Stomach (tissue), 9 donors: ENCODE measurements around the gene PRM2. TPM values are rescaled to one million over a fixed set of nuclear protein-coding genes. Genes with fewer than 3 reads are reported as not detected.

Experiments
- DNase-seq, 2 donors: peaks; one replicate each; pipeline versions ENCODE4 v3.0.0 to v3.0.0-alpha.2; 2013 to 2019
- H3K27ac ChIP-seq, 5 donors: fragments of 200-600 bp in 4 of 5; sonication (generic) in 4 of 5; one replicate each; pipeline ENCODE4 v1.5.1; 2013 to 2019; ENCODE audit warnings: mild to moderate bottlenecking in 1 of 5, moderate library complexity in 1 of 5
- H3K27me3 ChIP-seq, 3 donors: fragments of 200-600 bp; sonication (generic); one replicate each; pipeline ENCODE4 v1.5.1; 2017 to 2019; ENCODE audit warnings: mixed run types in 1 of 3
- H3K36me3 ChIP-seq, 4 donors: fragments of 200-600 bp; sonication (generic); 1 replicate in 3 of 4; 2 replicates in 1 of 4; pipeline ENCODE4 v1.5.1; 2016 to 2019
- H3K4me1 ChIP-seq, 4 donors: fragments of 200-600 bp; sonication (generic); one replicate each; pipeline ENCODE4 v1.5.1; 2016 to 2019
- H3K4me3 ChIP-seq, 4 donors: fragments of 200-600 bp; sonication (generic) in 3 of 4; one replicate each; pipeline ENCODE4 v1.5.1; 2016 to 2019; ENCODE audit warnings: mild to moderate bottlenecking in 1 of 4
- H3K9me3 ChIP-seq, 4 donors: fragments of 200-600 bp; sonication (generic); one replicate each; pipeline ENCODE4 v1.5.1; 2016 to 2019
- EP300 ChIP-seq: sonication (generic); formaldehyde crosslinking; IDR thresholded peaks from one replicate; pipeline ENCODE4 v1.6.1; 2017; ENCODE audit warnings: antibody characterized with exemption
- POLR2A ChIP-seq, 4 donors: fragments of 450-650 bp; IDR thresholded peaks; one replicate each; pipeline ENCODE4 v1.6.1; 2016; ENCODE audit warnings: antibody characterized with exemption in 4 of 4, control low read depth in 2 of 4, mild to moderate bottlenecking in 1 of 4, moderate library complexity in 1 of 4
- POLR2AphosphoS5 ChIP-seq, 3 donors: sonication (generic); formaldehyde crosslinking; IDR thresholded peaks; one replicate each; pipeline ENCODE4 v1.6.1; 2016; ENCODE audit warnings: antibody characterized with exemption in 3 of 3
- WGBS, 5 donors: extraction: QIAGEN DNeasy Blood & Tissue Kit in 3 of 5; methylation state at CpG; one replicate each; pipeline versions ENCODE4 v1.1.5 to v1.1.7; 2013 to 2018; 5-methylcytosine and 5-hydroxymethylcytosine counted together
- intact Hi-C: fragments of 100-400 bp; cut with DNase I; formaldehyde crosslinking; loops from one replicate; pipeline ENCODE4 v1.15.1; 2023; ENCODE audit warnings: low total_unique reads
- polyA plus RNA-seq, 3 donors: library from polyadenylated mRNA; stranded (reverse); fragments of 200-250 nt; gene quantifications; one replicate each; pipeline ENCODE4 v1.2.3, GENCODE V29; 2013
- total RNA-seq, 5 donors: library from RNA; depleted of rRNA; stranded (reverse); fragments of >200 nt; gene quantifications; one replicate each; pipeline versions ENCODE4 v1.1.0 to v1.2.3, GENCODE V29; 2014 to 2016
- TF ChIP-seq, protein P1 (sequence below), 7 experiments: fragments of 450-650 bp in 4 of 7; fragments of 200-600 bp in 3 of 7; sonication (generic) in 3 of 7; IDR thresholded peaks; one replicate each; pipeline ENCODE4 v1.5.1; 2016 to 2019; ENCODE audit warnings: antibody characterized with exemption in 7 of 7, control low read depth in 2 of 7, mild to moderate bottlenecking in 1 of 7
- donor health status: healthy with polysubstance abuse.
- donor health status: Bipolar disorder and iron deficiency.
- donor health status: healthy.

Gene PRM2
- total and polyA plus RNA-seq, 8 donors, result not detected

- H3K4me1 ChIP-seq, result peaks cover 31 to 57% (median 46%) of the 10 kb centered on the region in 4 donors
- TF ChIP-seq, protein P1, sequence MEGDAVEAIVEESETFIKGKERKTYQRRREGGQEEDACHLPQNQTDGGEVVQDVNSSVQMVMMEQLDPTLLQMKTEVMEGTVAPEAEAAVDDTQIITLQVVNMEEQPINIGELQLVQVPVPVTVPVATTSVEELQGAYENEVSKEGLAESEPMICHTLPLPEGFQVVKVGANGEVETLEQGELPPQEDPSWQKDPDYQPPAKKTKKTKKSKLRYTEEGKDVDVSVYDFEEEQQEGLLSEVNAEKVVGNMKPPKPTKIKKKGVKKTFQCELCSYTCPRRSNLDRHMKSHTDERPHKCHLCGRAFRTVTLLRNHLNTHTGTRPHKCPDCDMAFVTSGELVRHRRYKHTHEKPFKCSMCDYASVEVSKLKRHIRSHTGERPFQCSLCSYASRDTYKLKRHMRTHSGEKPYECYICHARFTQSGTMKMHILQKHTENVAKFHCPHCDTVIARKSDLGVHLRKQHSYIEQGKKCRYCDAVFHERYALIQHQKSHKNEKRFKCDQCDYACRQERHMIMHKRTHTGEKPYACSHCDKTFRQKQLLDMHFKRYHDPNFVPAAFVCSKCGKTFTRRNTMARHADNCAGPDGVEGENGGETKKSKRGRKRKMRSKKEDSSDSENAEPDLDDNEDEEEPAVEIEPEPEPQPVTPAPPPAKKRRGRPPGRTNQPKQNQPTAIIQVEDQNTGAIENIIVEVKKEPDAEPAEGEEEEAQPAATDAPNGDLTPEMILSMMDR (IDR thresholded peaks at IDR 0.05), result peak in 5 of 7 experiments; percentile 56 to 79 (median 67)
- no peak for TF ChIP-seq EP300
- peak overlapping the region; percentile 92 to 99 (median 98) for H3K27ac ChIP-seq
- intact Hi-C loops, result loop anchor here (5.0 to 10.0 kb wide), 2 partner anchors 133 to 285 kb away; no protein-coding TSS in a partner anchor
- peak; percentile 74 to 93 for DNase-seq
- H3K36me3 ChIP-seq, result peaks cover 0 to 19% (median 0%) of the 10 kb centered on the region in 4 donors
- no peaks in the 10 kb centered on the region for H3K9me3 ChIP-seq
- WGBS, 5 donors, result 18 to 35% (median 26%) methylated on average over 16 to 21 of the region's 21 CpGs
- H3K27me3 ChIP-seq, result no peaks in the 10 kb centered on the region
- H3K4me3 ChIP-seq, result peak overlapping the region; percentile 61 to 89 (median 75)
Measured at GRCh38 chr16:11257131-11257938, 18.9 kb downstream of the PRM2 start.

DNA sequence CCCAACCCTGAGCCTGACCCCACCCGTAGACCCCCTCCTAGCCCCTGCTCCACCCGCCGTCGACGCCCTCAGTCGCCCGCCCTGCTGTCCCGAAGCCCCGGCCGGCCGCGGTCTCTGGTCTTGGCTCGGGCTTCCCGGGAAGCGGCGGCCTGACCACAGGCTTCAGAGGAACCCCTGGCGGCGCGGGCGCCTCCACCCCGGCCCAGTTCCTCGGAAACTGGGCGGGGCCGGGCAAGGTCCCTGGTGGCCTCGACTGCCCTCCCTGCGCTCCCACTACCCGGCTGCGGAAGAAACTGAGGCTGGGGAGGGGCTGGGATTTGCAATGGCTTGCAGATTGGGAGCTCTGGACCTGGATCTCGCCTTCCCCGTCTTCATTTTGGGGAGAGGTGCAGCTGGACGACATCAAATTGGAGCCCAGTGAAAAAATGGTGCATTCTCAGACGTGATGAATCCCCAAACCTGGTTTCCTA is 19.6 kb downstream of the PRM2 start:
- WGBS, 5 donors, result 0 to 5% (median 1%) methylated on average over 4 to 32 of the region's 32 CpGs
- peak overlapping the region; percentile 92 to 99 (median 98) for H3K27ac ChIP-seq

DNA sequence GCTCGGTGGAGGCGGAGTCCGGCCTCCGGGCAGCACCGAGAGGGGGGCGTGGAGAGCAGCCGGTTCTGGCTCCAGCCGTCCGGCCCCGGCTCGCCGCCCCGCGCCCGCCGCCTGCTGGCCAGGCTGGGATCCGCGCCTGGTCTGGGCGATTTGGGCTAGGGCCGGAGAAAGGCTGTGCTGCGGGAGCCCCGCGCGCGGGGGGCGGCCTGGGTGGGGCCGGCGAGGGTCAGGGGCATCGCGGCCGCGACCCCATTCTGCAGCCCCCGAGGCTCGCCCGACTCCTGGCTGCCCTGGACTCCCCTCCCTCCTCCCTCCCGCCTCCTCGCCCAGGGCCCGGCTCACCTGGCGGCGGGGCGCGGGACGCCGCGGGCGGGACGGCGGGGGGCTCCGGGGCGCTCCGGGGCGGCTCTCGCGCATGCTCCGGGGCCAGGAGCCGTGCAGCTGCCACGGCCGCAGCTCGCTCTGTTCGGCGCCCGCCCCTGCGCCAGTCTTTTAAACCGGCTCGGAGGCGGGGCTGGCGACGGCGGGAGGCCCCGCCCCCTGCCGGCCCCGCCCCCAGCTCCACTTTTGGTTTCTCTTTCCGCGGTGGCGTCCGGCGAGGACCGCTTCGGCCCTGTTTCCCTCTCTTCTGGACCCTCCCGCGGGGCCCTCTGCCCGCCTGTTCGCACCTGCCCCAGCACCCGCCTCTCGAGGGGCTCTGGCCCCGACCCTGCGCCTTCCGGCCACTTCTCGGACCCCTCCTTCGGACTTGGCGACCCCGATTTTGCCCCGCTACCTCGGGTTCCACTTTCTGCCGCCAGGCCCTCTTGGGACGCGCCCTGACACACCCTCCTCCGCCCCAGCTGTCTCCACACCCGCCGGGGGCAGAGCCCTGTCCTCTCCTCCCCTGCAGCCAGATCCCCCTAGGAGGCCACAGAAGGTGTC is 20.3 kb downstream of the PRM2 start, which contains the start of gene SOCS1:
Gene SOCS1 (minus strand): TSS at position 468 of the 924 bp plus-strand sequence. CDS start 726 bp downstream, outside the sequence.
- H3K27me3 ChIP-seq, result no peaks in the 10 kb centered on the region
- H3K36me3 ChIP-seq, result peaks cover 0 to 24% (median 0%) of the 10 kb centered on the region in 4 donors
- peak within 1 kb of the TSS; percentile 92 to 99 (median 98) for H3K27ac ChIP-seq
- TF ChIP-seq, protein P1 (IDR thresholded peaks at IDR 0.05), result peak in 5 of 7 experiments; percentile 55 to 96 (median 93)
- TF ChIP-seq EP300, result no peak
- peak; percentile 56 to 97 (median 94) for TF ChIP-seq POLR2AphosphoS5 (IDR thresholded peaks at IDR 0.05)
- no peak for TF ChIP-seq POLR2A (IDR thresholded peaks at IDR 0.05)
- DNase-seq, result peak; percentile 89 to 96
- H3K4me3 ChIP-seq, result peak within 1 kb of the TSS; percentile 61 to 89 (median 75)
- WGBS, 5 donors, result 0 to 1% (median 0%) methylated on average over 29 to 99 of the region's 100 CpGs
- no peaks in the 10 kb centered on the region for H3K9me3 ChIP-seq
- peaks cover 31 to 57% (median 46%) of the 10 kb centered on the region in 4 donors for H3K4me1 ChIP-seq
- intact Hi-C loops, result loop anchor here (5.0 to 10.0 kb wide), 2 partner anchors 131 to 284 kb away; no protein-coding TSS in a partner anchor

More for the DNA sequence above, 19.6 kb downstream of the PRM2 start:
- intact Hi-C loops, result loop anchor here (5.0 to 10.0 kb wide), 2 partner anchors 132 to 284 kb away; no protein-coding TSS in a partner anchor
- Histone ChIP-seq H3K27me3 (no peaks in the 10 kb centered on the region), H3K4me1 (peaks cover 31 to 57% (median 46%) of the 10 kb centered on the region in 4 donors), H3K36me3 (peaks cover 0 to 20% (median 0%) of the 10 kb centered on the region in 4 donors), H3K4me3 (peak overlapping the region; percentile 61 to 89 (median 75)), H3K9me3 (no peaks in the 10 kb centered on the region)
- TF ChIP-seq EP300 (no peak), POLR2A (IDR thresholded peaks at IDR 0.05) (no peak), POLR2AphosphoS5 (IDR thresholded peaks at IDR 0.05) (no peak)
- TF ChIP-seq, protein P1 (IDR thresholded peaks at IDR 0.05), result no peak
- peak; percentile 69 to 83 for DNase-seq
